HG02571 (cell line): ENCODE data around the gene SHANK2.

Experiments
- ATAC-seq: cut with Tn5 transposase; IDR thresholded peaks from one replicate; pipeline ENCODE4 v1.9.1; 2021; ENCODE audit warnings: mild to moderate bottlenecking, moderate library complexity; ENCODE audit not compliant: unreplicated experiment

SHANK2 gene

GRCh38 chr11:71252269-71252769 lies at the start of gene SHANK2:
Gene SHANK2, minus strand, starts transcription at chr11:71252577. Its CDS starts 105,251 bp downstream, at chr11:71147326.
- ATAC-seq: no peak

- ATAC-seq: no peak
These were observed 49.6 kb upstream of the SHANK2 start for GRCh38 chr11:71301858-71302533.

GRCh38 chr11:71301046-71301857 lies 48.9 kb upstream of the SHANK2 start:
- ATAC-seq: no peak

- no peak for ATAC-seq
These were observed 47.8 kb upstream of the SHANK2 start for GRCh38 chr11:71300187-71300586.

- ATAC-seq: no peak
These were observed 46.4 kb upstream of the SHANK2 start for GRCh38 chr11:71298761-71299181.

- no peak for ATAC-seq
These were observed 45.7 kb upstream of the SHANK2 start for GRCh38 chr11:71298016-71298550.

- ATAC-seq: no peak
These were observed 42.6 kb upstream of the SHANK2 start for GRCh38 chr11:71294846-71295600.

GRCh38 chr11:71293961-71294782 lies 41.8 kb upstream of the SHANK2 start:
- ATAC-seq: no peak

GRCh38 chr11:71286701-71287643 lies 34.6 kb upstream of the SHANK2 start:
- no peak for ATAC-seq

- ATAC-seq: no peak
These were observed 32.7 kb upstream of the SHANK2 start for GRCh38 chr11:71285111-71285510.

- ATAC-seq: no peak
These were observed 32.2 kb upstream of the SHANK2 start for GRCh38 chr11:71284525-71285092.

GRCh38 chr11:71283971-71284441 lies 31.6 kb upstream of the SHANK2 start:
- no peak for ATAC-seq

GRCh38 chr11:71282581-71283351 lies 30.4 kb upstream of the SHANK2 start:
- no peak for ATAC-seq

GRCh38 chr11:71281831-71282230 lies 29.5 kb upstream of the SHANK2 start:
- ATAC-seq: no peak

GRCh38 chr11:71281204-71281603 lies 28.8 kb upstream of the SHANK2 start:
- ATAC-seq: no peak

- ATAC-seq: no peak
These were observed 27.7 kb upstream of the SHANK2 start for GRCh38 chr11:71279916-71280645.

- ATAC-seq: no peak
These were observed 19.8 kb upstream of the SHANK2 start for GRCh38 chr11:71272161-71272560.
